GM12874 (cell line): ENCODE data around the gene RAB5B.

Experiments
- CTCF ChIP-seq: IDR thresholded peaks from 2 replicates; pipeline ENCODE4 v1.5.1; 2011; ENCODE audit warnings: low read depth, mild to moderate bottlenecking, control low read depth, low read length, moderate library complexity; ENCODE audit not compliant: insufficient read depth

RAB5B gene

GRCh38 chr12:55979069-55979468 lies 5.2 kb downstream of the RAB5B start:
- TF ChIP-seq CTCF: no peak

GRCh38 chr12:55982319-55982936 lies 8.6 kb downstream of the RAB5B start:
- no peak for TF ChIP-seq CTCF

GRCh38 chr12:55983232-55983842 lies 9.5 kb downstream of the RAB5B start:
- TF ChIP-seq CTCF: no peak

- no peak for TF ChIP-seq CTCF
Measured at GRCh38 chr12:55984861-55985260, 11.0 kb downstream of the RAB5B start.

GRCh38 chr12:55985341-55985740 lies 11.5 kb downstream of the RAB5B start:
- no peak for TF ChIP-seq CTCF

- no peak for TF ChIP-seq CTCF
Measured at GRCh38 chr12:55991110-55991509, 17.2 kb downstream of the RAB5B start.

- TF ChIP-seq CTCF: no peak
Measured at GRCh38 chr12:55993230-55993853, 19.5 kb downstream of the RAB5B start.
